GM19372 (cell line): Measurements from ENCODE around the gene KRTAP10-5.
"Not testable (repeated sequence)": the region's sequence is repeated elsewhere in the genome, so short reads cannot be mapped to it uniquely, and the experiment has no call there.

ENCODE experiments used
- ATAC-seq: cut with Tn5 transposase; IDR thresholded peaks from one replicate; pipeline ENCODE4 v1.9.1; 2021; ENCODE audit warnings: mild to moderate bottlenecking, low read depth, moderate library complexity; ENCODE audit not compliant: unreplicated experiment

Gene KRTAP10-5

GRCh38 chr21:44592446-44593311 is 12.3 kb upstream of the KRTAP10-5 start, which contains the start of gene KRTAP10-6:
TSS of gene KRTAP10-6 (minus strand) at chr21:44592505. CDS start at chr21:44592484, 21 bp downstream.
- ATAC-seq, result no peak

- ATAC-seq, result not testable (repeated sequence)
These were observed 11.4 kb upstream of the KRTAP10-5 start for GRCh38 chr21:44591801-44592130.

- ATAC-seq, result not testable (repeated sequence)
These were observed 10.7 kb upstream of the KRTAP10-5 start for GRCh38 chr21:44590897-44591800.

- ATAC-seq, result no peak
These were observed 9.9 kb upstream of the KRTAP10-5 start for GRCh38 chr21:44590311-44590721.

- ATAC-seq, result no peak
These were observed 9.3 kb upstream of the KRTAP10-5 start for GRCh38 chr21:44589586-44590305.

- no peak for ATAC-seq
These were observed 8.7 kb upstream of the KRTAP10-5 start for GRCh38 chr21:44589094-44589493.

- no peak for ATAC-seq
These were observed 5.5 kb upstream of the KRTAP10-5 start for GRCh38 chr21:44585892-44586291.

- ATAC-seq, result no peak
These were observed 3.4 kb upstream of the KRTAP10-5 start for GRCh38 chr21:44583800-44584147.

GRCh38 chr21:44583089-44583799 is 2.8 kb upstream of the KRTAP10-5 start:
- no peak for ATAC-seq

GRCh38 chr21:44582055-44582454 is 1.7 kb upstream of the KRTAP10-5 start:
- ATAC-seq, result no peak

- no peak for ATAC-seq
These were observed 754 bp upstream of the KRTAP10-5 start for GRCh38 chr21:44581158-44581557.

GRCh38 chr21:44579833-44580144 is 615 bp downstream of the KRTAP10-5 start:
- ATAC-seq, result no peak

GRCh38 chr21:44579056-44579832 is 1.2 kb downstream of the KRTAP10-5 start:
- no peak for ATAC-seq

GRCh38 chr21:44578371-44579055 is 1.9 kb downstream of the KRTAP10-5 start:
- ATAC-seq, result no peak

GRCh38 chr21:44576025-44576420 is 4.4 kb downstream of the KRTAP10-5 start:
- no peak for ATAC-seq

- ATAC-seq, result no peak
These were observed 4.9 kb downstream of the KRTAP10-5 start for GRCh38 chr21:44575307-44576024.

- ATAC-seq, result no peak
These were observed 5.7 kb downstream of the KRTAP10-5 start for GRCh38 chr21:44574457-44575306.
